Measurements from ENCODE around the gene CHN2. TPM values are rescaled to one million over a fixed set of nuclear protein-coding genes. Genes with fewer than 3 reads are reported as not detected.

Gene CHN2
- total RNA-seq, 2 donors from 2014 or later, result 4.1 to 4.8 TPM

DNA sequence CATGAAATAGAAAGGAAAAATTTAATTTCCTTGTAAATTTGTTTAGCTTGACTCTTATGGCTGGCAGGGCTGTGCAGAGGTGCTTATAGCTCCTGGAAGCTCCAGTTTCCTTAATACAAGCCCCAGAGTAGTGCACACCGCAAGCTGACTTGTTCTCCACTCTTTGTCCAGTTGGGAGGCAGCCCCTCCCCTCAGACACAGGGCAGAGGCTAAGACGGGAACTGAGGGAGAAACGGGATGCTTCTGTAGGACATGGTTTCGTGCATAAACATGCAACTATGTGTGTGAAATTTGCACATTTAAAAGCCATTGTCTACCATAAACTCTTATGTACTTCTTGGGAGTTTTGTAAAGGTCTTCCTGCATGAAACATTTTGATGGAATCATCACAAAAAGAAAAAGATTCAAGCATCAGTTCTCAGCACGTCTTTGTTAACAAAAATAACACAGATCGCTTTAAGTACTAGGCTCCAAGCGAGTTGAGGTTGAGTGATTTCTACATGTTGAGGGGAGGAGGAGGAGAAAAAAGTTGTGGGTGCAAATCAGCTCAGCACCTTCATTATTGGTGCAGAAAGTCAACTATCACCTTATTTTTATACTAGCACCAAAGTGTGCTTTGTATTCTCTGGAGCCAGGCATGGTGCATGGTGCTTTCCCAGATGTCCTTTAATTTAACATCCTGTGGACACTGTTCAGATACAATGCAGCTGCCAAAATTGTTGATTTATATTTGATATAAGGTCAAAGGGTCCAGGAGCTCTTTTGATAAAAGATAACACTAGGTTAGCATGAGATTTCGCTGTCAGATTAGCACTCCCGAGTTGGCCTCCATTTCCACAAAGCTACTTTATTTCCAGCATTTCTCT lies 124.5 kb downstream of the CHN2 start:
- intact Hi-C loops (cut with DNase I), result no loop called here
- no peak for ATAC-seq

DNA sequence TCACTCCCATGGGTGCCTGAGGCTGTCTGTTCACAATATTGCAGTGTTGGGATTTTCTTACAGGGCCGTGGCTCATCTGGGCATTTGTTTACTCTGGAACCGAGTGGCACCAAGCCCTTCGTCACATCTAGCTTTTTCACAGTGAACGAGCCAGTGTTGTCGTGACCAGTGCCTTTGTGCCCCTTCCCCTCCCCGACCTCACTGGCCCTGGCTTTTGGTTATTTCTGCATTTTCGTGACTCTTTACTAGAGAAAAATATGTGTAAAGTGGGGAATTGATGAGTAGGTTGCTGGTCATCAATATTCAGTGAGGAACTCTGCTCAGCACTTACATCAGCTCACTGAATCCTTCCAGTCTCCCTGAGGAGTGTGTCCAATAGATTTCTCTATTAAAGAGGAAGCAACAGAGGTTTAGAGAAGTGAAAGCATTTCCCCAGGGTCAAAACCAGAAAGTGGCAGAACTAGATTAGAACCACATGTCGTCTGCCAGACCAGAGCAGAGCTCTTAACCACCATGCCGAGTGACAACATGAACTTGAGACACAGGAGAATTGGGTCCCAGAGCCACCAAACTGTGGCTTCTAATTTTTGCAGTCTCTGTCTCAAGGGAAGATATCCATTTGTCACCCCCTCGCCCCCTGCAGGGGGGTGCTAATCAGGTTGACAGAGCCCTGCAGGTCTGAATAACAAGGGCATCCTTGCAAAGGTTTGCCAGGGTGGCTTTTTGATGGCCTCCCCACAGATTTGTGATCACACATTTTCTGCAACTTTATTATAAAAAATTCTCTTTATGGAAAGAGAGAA lies 125.3 kb downstream of the CHN2 start:
- intact Hi-C loops (cut with DNase I), result no loop called here
- no peak for DNase-seq
- ATAC-seq, result peak; percentile 41 to 62

More for the DNA sequence above, 124.5 kb downstream of the CHN2 start:
- no peak for DNase-seq

DNA sequence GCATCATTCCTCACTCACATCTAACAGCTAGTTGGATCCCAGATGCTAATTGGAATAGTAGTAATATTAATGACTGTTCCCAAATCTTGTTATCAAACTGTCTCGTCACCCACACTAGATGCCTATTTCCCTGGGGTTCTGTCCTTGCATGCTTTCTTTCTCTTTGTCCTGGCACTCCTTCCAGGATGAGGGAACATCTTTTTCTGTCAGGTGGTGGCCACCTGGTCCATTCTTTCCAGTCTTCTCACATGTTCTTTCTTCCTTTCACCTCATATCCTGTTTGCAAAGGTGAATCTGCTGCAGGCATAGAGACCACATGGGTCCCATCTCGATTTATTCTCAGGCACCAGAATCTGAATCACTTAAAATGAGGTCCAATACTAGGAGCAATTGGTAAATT lies 126.0 kb downstream of the CHN2 start:
- ATAC-seq, result no peak
- intact Hi-C loops (cut with DNase I), result no loop called here
- DNase-seq, result no peak

DNA sequence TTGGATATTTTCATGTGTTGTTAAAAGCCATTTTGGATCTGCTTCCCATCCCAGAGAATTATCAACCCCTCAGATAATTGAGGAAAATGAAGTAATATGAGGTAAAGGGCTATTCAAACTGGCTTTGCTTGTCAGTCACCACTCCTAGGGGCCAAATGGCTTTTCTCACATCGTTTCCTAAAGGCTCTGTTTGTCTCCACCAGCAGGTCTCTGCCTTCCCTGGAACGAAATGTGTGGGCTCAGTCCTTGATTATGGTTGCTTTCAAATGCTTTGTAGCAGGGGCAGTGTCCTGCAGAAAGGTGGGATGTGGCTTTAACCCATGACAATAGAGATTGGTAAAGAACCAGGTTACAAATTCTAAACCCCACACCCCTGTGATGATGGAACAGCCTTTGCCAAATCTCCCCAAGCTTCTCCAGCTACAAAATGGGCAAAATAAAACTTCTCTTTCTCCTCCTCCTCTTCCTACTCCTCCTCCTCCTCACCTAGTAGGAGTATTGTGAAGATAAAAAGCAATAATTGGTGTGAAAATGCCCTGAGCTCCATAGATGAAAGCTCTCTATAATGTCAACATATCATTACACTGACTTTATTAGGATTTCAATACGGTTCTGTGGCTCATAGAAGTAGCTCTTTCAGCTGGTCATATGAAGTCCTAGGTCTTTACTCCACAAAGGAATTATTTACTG lies 127.6 kb downstream of the CHN2 start:
- intact Hi-C loops (cut with DNase I), result no loop called here
- ATAC-seq (no peak), DNase-seq (no peak)

DNA sequence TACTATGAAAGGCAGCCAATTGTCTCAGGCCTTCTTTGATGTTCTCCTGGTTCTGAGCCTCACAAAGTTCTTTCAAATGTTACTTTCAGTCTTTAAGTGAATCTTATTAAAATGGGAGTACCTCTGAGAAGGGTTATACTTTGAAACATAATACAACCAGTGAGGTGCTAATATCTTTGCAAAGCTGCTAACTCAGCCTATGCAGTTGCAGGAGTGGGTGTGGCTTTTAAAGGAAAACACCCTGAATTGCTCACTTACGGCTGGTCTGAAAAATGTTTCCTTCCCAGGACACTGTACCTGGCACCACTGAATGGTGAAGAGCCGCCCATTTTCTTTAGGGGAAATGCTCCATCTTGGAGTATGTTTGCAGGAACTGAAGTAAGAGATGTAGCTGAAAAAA lies 130.9 kb downstream of the CHN2 start:
- ATAC-seq, result peak in 1 of 2 donors; percentile 49
- intact Hi-C loops (cut with DNase I), result no loop called here
- no peak for DNase-seq

DNA sequence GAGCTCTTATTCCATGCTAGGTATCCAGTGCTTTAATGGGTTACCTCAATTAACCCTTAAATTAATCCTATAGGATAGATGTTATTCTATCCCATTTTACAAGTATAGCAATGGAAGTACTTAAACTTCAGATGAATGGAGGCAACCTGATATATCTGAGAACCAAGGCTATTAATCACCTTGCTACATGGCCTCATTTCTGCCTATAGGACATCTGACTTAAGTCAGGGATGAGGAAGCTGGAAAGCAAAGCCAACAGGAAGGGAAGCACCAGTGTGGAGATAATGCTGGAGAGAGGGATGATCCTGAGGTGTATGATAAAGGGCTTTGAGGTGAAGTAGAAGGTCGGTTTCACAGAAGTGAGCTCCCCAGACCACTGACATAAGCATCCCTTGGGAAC lies 132.3 kb downstream of the CHN2 start:
- intact Hi-C loops (cut with DNase I), result no loop called here
- no peak for DNase-seq
- ATAC-seq, result no peak

DNA sequence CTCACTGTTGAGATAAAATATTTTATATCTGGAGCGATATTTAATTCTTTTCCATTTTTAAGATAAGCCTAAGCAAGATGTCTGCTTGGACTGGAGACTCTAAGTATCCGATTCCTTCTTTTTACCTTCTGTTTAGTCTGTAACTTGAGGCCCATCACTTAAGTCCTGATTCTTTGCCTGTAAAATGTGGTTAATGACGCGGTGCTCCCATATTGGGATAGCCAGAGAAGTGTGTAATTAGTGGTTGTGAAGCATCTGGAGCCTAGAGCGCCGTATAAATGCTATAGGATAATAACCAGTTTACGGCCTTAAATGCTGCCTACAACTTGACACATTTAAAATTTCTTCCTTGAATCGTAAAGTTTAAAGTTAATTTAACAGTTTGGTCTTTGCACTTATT lies 132.9 kb downstream of the CHN2 start:
- ATAC-seq (no peak), DNase-seq (no peak)
- intact Hi-C loops (cut with DNase I), result no loop called here

DNA sequence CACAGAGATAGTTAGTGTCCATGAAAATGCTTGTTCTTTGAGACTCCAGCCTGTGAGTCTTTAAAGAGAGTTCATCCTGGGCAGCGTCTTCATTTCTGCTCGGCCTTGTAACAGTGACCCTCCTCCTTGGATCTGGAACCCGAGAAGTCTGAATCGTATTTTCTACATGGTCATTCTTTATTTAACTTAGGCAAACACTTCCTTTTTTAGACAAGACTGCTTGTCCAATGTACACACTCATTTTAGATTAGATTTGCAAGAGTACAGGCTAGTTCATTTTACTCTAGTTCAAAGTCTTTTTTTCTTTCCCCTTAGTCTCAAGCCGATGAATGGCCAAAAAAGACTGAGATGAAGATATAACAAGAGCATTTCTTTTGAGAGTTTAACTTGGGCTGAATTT lies 133.5 kb downstream of the CHN2 start:
- intact Hi-C loops (cut with DNase I), result no loop called here
- ATAC-seq (no peak), DNase-seq (no peak)

DNA sequence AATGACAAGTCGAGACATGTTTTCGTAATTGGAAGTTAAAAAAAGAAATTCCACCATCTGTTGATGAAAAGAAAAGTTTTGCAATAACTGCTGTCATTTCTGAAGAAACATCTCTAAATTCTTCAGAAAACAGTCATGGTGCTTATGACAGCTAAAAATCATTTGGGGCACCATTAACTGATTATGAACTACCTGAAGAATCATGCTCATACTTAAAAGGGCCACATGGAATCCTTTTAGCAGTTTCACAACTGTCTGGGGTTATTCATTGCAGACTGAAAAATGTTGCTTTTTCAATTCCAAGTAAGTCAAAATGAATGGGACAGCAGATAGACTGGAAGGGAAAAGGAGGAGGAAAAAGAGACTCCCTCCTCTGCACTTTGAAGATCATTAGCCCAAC lies 134.2 kb downstream of the CHN2 start:
- intact Hi-C loops (cut with DNase I), result no loop called here
- ATAC-seq (peak in 1 of 2 donors; percentile 80), DNase-seq (no peak)

DNA sequence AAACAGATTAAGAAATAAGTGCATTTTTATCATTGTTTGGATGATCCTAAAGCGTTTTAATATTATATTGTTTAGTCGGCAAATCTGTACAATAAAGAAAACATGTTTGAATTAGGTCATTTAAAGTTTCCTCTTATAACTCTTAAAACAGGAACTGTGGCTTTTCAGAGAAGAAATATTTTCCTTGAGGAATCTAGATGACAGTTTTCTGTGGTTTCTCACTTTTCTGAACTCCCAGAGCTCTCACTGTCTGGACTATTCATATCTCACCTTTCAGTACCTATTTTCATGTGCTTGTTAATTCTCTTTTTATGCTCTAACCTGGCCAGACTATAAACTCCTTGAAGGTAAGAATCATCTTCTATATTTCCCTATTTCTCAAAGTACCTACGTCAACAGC lies 135.1 kb downstream of the CHN2 start:
- ATAC-seq (no peak), DNase-seq (no peak)
- intact Hi-C loops (cut with DNase I), result no loop called here

DNA sequence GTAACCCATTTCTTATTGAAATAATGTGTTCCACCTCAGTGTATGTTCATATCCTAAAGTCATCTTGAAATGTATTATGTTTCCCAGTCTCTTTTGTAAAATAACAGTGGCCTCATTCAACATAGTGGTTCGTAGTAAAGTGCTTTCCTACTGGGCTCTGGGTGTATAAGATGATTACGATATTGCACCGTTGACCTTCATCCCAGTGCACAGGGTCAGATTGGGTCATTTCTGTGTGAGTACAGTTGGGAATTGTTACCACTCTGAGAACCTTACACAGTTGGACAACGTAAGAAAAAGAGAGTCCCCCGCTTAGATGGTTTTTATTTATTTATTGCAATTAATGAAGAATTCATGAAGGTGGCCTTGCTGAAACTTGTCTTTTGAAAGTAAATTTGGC lies 135.6 kb downstream of the CHN2 start:
- intact Hi-C loops (cut with DNase I), result no loop called here
- DNase-seq, result no peak
- peak in 1 of 2 donors; percentile 62 for ATAC-seq

DNA sequence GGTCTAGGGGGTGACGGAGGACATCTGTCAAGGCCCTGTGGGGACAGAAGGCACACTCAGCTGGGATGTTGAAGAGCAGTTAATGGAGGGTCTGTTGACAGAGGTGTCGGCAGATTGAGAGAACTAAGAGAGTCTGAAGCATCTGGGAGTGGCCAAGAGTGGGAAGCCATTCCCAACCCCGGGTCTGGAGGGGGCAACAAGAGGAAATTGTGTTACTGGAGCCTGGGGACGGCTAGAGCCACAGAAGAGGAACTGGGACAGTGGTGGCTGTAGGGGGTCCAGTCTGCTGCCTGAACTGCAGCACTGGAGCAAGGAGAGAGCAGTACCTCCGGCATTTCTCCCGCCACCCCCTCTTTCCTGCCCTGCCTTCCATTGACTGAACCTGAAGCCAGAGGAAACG lies 136.6 kb downstream of the CHN2 start:
- DNase-seq (no peak), ATAC-seq (no peak)
- intact Hi-C loops (cut with DNase I), result no loop called here

DNA sequence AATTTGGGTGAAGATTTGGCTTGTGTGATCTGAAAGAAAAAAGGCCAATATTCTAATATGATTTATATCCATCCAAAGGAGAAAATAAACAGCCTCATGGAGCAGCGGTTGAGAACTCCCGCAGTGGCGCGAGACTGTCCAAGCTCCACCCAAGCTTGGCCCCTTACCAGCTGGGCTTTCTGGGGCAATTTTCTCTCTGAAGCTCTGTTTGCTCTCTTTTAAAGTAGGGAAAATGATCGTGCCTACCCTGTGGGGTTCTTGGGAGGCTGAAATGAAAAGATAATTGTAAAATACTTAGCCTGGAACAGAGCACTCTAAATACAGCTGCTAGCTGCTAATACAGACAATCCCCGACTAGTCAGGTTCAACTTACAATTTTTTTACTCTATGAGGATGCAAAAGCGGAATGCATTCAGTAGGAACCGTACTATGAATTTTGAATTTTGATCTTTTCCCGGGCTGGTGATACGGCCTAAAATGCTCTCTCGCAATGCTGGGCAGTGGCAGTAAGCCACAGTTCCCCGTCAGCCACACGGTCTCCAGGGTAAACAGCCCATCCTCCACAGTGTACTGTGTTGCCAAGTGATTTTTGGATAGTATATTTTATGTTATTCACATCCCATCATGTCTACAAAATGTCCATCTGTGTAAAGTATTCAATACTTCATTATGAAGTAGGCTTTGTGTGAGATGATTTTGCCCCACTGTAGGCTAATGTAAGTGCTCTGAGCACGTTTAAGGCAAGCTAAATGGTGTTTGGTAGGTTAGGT lies 137.7 kb downstream of the CHN2 start:
- intact Hi-C loops (cut with DNase I), result no loop called here
- DNase-seq (no peak), ATAC-seq (no peak)

DNA sequence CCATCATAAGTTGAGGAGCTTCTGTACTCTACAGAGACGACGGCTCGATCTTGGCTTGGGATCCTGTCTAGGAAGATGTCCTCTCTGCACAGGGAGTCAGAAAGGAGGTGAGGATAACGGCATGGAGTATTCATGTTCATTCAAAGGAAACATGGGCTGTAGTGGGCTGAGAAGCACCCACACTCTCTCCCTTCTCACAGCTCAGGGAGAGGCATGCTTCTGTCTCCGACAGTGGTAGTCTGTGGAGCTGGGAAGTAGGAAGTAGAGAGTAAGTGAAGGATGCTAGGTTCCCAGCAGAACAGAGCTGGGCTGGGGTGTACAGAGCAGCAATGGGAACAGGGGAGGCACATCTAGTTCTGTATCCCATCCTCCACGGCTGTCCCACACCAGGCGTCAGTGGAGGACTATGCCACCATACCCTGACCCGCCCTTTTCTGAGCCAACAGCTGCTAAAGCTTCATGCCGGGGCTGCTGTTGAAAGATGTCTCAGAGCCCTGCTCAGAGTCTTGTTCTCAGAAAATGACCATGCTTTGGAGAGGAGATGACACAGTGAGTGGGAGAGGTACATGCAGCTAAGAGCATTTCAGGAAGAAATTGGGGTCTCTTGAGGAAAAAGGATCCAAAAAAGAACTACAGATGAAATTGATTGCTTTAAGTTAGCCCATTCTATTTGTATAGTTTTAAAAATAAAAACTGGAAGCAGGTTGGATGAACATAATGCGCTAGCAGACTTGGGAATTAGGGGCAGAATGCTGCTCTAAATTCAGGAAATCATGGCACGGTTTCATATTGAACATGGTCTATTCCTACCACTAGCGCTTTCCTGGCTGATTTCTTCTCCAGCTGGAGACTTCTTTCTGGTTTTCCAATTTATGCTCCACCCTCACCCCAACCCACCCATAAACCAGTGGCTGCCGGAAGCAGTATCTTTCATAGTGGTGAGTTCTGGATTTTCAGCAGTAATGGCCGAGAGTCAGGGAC lies 138.6 kb downstream of the CHN2 start:
- ATAC-seq, result no peak
- intact Hi-C loops (cut with DNase I), result no loop called here
- DNase-seq, result no peak

DNA sequence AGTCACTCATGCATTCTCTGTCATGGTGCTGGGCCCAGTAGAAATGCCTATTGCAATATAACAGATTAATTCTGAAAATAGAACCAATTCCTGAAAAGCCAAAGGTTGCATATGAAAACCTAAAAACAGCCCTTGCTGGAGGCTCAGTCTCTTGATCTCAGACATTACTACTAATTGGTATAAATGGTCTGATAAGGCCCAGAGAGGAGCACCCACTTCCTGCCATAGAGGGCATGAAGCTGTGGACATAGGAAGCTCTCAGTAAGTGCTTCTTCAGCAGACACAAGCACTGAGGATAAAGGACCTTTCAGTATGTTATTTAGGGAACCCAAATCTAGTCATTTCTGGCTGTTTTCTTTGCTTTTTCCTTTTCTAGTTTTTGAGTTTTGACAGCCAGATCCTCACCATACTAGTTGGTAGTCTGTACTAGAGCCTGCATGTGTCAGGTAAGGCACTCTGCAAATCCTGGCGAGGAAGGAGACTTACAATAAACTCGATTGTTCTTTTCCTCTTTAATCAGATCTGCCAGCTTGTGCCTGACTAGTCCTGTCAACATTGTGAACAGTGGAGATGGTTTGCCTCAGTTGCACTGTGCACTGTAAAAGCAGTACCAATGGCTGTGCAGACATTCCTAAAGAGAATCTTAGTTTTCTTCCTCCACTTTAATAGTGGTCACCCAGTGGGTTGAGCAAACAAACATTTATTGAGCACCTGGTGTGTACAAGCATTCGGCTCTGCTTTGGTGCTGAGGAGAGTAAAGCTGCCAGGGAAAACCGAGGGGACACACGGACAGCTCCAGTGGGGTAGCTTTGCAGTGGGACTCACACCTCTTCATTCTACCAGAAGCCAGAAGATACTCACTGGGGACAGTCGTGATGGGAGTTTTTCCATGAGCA lies 140.9 kb downstream of the CHN2 start:
- intact Hi-C loops (cut with DNase I), result no loop called here
- DNase-seq, result no peak
- no peak for ATAC-seq

DNA sequence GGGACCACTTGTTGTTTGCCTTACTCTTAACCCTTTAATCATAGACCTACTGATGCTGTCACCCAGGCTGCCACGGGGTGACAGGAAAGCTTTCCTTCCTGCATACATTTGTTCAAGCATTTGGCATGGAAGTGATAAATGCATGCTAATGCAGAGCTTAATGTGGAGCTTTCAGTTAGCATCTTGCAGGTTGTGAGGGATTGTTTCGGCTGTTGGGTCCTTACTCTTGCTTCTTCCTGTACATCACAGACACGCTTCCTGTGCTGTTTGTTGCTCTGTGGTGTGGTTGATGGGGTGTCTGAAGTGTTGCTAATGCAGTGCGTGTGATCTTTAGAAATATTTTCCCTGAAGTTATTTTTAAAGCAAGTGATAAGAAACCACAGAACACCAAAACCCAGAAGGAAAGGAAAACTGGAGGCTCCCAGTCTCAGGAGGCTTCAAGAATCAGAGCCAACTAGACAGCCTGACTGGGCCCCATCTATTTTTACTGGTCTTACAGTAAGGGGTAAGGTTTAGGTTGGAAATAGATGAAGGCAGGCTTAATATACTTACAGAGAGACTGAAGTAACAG lies 143.1 kb downstream of the CHN2 start:
- intact Hi-C loops (cut with DNase I), result no loop called here
- no peak for DNase-seq
- peak; percentile 25 to 34 for ATAC-seq

DNA sequence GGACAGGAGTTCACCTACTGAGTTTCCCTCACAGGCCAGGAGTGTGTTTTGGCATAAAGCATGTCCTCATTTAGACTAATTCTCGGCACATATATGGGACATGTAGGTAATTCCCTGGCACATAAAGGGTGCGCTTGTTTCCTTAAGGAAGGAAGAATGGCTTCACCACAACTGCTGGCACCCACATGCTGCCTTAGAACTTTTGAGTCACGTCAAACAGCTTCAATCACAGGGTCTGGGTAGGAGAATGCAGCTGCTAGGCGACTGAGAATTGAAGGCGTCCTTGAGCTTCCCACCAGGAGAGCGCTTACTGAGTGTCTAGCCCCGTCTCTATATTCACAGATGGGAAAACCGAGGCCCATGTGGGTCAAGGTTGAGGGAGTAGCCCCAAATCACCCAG lies 146.1 kb downstream of the CHN2 start:
- ATAC-seq, result no peak
- DNase-seq, result no peak
- intact Hi-C loops (cut with DNase I), result no loop called here
